DOHH2 (cell line): ENCODE data around the gene RNGTT.

ENCODE experiments used
- CTCF ChIP-seq: fragments of 200-600 bp; sonication (generic); IDR thresholded peaks from one replicate; pipeline ENCODE4 v1.5.1; 2014; ENCODE audit warnings: antibody characterized with exemption, mild to moderate bottlenecking, low read depth, low read length; ENCODE audit not compliant: poor library complexity, severe bottlenecking
- EZH2phosphoT487 ChIP-seq: fragments of 200-600 bp; sonication (generic); IDR thresholded peaks from 2 replicates; pipeline ENCODE4 v1.6.1; 2017; ENCODE audit warnings: borderline replicate concordance, mild to moderate bottlenecking, antibody characterized with exemption, low read length, moderate library complexity, mixed read lengths

DNA sequence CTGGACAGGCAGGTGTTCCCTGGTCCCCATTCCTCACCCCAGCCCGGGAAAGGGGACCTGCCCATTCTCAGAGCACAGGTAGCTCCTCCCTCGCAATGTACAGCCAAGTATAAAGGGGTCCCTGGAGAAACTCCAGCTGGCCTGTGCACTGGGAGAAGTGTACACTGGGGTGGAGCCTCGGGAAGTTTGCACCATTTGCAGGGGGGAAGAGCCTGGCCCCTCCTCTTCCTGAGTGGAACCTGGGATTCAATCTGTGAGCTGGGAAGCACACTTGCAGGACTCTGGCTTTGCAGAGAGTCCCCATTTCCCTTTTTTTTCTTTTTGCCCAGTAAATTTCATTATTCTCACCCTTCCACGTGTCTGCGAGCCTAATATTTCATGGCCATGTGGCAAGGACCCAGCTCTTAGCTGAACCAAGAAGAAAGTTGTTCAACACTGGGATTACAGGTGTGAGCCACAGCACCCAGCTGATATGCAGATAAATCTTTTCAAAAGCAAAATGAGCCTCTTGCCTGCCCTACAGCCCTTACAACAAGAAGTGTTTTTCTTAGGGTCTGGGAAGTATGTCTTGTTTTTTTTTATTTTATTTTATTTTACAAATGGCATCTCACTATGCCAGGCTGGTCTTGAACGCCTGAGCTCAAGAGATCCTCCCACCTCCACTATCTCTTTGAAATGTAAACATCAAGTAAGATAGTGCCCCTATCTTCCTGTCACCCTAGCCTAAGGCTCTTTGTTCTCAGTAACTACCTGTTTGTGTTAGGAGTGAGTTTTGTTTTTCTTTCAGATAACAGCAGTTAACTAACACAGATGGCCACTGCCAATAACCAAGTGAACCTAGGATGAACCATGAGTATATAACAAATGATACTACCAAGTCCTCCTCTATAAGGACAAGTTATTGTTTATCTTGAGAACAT is 9.3 kb upstream of the RNGTT start:
- TF ChIP-seq CTCF (no peak), EZH2phosphoT487 (no peak)
